Keratinocyte (primary cell): ENCODE measurements around the gene HNF1B.

Source experiments
- EZH2 ChIP-seq: IDR thresholded peaks from one replicate; pipeline ENCODE4 v1.6.1; 2012; ENCODE audit warnings: inconsistent platforms, mild to moderate bottlenecking, low read length, moderate library complexity
- TF ChIP-seq, protein P1 (sequence below), 3 experiments: IDR thresholded peaks in 1 of 3; conservative IDR thresholded peaks in 1 of 3; optimal IDR thresholded peaks in 1 of 3; 2 replicates in 2 of 3; 3 replicates in 1 of 3; pipeline versions ENCODE3 to v1.5.1; 2011; ENCODE audit warnings: low read length in 3 of 3, mild to moderate bottlenecking in 3 of 3, moderate library complexity in 2 of 3, control low read depth in 1 of 3, inconsistent platforms in 1 of 3; ENCODE audit not compliant: insufficient read depth in 2 of 3; ENCODE audit errors: extremely low read depth in 1 of 3

DNA sequence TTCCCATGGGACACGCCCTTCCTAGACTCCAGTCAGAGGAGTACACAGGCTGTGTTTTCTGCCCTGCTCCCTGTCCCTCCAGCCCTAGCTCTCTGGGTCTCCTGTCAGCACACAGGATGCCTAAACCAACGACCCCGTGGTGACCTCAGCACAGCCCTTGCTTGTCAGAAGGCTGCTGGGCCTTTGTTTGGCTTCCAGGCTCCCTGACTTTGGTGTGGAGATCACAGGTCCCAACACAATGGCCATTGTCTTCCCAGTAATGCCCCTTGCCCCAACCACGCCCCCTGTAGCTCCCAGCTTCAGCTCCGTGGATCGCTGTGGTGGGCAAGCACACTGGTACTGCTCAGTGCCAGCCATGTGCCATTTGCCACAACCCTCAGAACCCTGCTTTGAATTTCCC lies 15.0 kb downstream of the HNF1B start:
- TF ChIP-seq EZH2 = no peak
- TF ChIP-seq, protein P1, sequence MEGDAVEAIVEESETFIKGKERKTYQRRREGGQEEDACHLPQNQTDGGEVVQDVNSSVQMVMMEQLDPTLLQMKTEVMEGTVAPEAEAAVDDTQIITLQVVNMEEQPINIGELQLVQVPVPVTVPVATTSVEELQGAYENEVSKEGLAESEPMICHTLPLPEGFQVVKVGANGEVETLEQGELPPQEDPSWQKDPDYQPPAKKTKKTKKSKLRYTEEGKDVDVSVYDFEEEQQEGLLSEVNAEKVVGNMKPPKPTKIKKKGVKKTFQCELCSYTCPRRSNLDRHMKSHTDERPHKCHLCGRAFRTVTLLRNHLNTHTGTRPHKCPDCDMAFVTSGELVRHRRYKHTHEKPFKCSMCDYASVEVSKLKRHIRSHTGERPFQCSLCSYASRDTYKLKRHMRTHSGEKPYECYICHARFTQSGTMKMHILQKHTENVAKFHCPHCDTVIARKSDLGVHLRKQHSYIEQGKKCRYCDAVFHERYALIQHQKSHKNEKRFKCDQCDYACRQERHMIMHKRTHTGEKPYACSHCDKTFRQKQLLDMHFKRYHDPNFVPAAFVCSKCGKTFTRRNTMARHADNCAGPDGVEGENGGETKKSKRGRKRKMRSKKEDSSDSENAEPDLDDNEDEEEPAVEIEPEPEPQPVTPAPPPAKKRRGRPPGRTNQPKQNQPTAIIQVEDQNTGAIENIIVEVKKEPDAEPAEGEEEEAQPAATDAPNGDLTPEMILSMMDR (optimal IDR thresholded peaks at IDR 0.05 in 1 of 3, IDR thresholded peaks at IDR 0.05 in 1 of 3, conservative IDR thresholded peaks at IDR 0.05 in 1 of 3; ENCODE audit: extremely low read depth in 1 of 3, insufficient read depth in 2 of 3, low read length in 3 of 3) = no peak
